GM19438 (cell line): ENCODE results near the gene SH3BP4.
A peak's percentile ranks its signal among the peaks of the same experiment; 100 is the strongest.

Source experiments
- ATAC-seq: cut with Tn5 transposase; IDR thresholded peaks from one replicate; pipeline ENCODE4 v1.9.1; 2021; ENCODE audit warnings: low read depth; ENCODE audit not compliant: unreplicated experiment

SH3BP4 gene

GRCh38 chr2:235030126-235030525, 78.3 kb downstream of the SH3BP4 start:
- no peak for ATAC-seq

- ATAC-seq: no peak
These were observed 79.1 kb downstream of the SH3BP4 start for GRCh38 chr2:235030936-235031335.

GRCh38 chr2:235031686-235032373, 80.0 kb downstream of the SH3BP4 start:
- ATAC-seq: no peak

GRCh38 chr2:235032466-235032865, 80.6 kb downstream of the SH3BP4 start:
- ATAC-seq: no peak

- no peak for ATAC-seq
These were observed 81.1 kb downstream of the SH3BP4 start for GRCh38 chr2:235032949-235033348.

GRCh38 chr2:235034265-235035118, 82.7 kb downstream of the SH3BP4 start:
- no peak for ATAC-seq

- no peak for ATAC-seq
These were observed 85.9 kb downstream of the SH3BP4 start for GRCh38 chr2:235037604-235038166.

- ATAC-seq: no peak
These were observed 89.6 kb downstream of the SH3BP4 start for GRCh38 chr2:235041221-235041917.

GRCh38 chr2:235041918-235042575, 90.2 kb downstream of the SH3BP4 start:
- ATAC-seq: no peak

GRCh38 chr2:235042576-235043515, 91.0 kb downstream of the SH3BP4 start:
- no peak for ATAC-seq

GRCh38 chr2:235043762-235044500, 92.1 kb downstream of the SH3BP4 start:
- ATAC-seq: no peak

GRCh38 chr2:235044501-235045271, 92.9 kb downstream of the SH3BP4 start:
- ATAC-seq: no peak

GRCh38 chr2:235045336-235045972, 93.6 kb downstream of the SH3BP4 start:
- ATAC-seq: peak; percentile 58

- ATAC-seq: no peak
These were observed 94.1 kb downstream of the SH3BP4 start for GRCh38 chr2:235045973-235046343.

GRCh38 chr2:235046589-235046988, 94.8 kb downstream of the SH3BP4 start:
- no peak for ATAC-seq

- ATAC-seq: no peak
These were observed 95.6 kb downstream of the SH3BP4 start for GRCh38 chr2:235047171-235048160.
